HG02973 (cell line): Measurements from ENCODE around the gene TTC22.

Experiments used
- ATAC-seq: cut with Tn5 transposase; IDR thresholded peaks from one replicate; pipeline ENCODE4 v1.9.1; 2021; ENCODE audit warnings: moderate library complexity; ENCODE audit not compliant: unreplicated experiment

TTC22 gene

DNA sequence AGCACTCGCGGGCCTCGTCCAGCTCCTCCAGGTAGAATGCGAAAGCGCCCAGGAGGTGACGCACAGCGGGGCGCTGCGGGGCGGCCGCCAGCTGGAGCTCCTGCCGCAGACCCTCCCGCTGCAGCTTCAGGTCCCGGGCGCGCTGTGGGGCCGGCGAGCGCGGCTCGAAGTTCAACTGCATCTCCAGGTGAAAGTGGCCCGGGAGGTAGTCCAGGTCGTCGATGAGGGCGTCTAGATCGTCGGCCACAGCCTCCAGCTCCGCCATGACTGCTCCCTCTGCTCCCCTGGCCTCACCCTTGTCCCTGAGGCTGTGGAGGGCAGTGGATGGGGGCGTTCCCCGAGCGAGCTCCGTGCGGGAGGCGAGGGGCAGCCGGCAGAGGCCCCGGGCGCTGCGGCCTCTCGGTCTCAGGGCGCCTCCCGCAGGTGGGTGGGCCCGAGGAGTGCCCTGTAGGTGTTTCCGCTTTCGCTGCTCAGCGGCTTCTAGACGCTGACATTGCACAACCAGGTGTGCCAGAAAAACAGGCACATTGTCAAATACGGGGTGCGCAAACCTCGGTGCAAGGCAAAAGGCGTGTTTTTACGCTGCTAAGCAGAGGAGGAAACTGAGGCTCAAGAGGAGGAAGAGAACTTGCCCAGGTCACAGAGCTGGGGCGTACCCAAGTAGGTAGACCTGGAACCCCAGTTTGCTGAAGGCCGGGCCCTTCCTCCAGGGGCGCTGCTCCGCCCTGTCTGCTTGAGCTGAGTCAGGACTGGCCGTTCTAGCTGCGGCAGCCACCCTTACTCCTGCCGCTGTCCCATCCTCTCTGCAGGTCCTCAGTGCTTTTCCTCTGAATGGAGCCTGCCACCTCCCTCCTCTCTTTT, at the start of gene TTC22:
TTC22 (minus strand) TSS at position 425 of the 861 bp plus-strand sequence; CDS start at position 265, 160 bp downstream.
- ATAC-seq = peak; percentile 80

DNA sequence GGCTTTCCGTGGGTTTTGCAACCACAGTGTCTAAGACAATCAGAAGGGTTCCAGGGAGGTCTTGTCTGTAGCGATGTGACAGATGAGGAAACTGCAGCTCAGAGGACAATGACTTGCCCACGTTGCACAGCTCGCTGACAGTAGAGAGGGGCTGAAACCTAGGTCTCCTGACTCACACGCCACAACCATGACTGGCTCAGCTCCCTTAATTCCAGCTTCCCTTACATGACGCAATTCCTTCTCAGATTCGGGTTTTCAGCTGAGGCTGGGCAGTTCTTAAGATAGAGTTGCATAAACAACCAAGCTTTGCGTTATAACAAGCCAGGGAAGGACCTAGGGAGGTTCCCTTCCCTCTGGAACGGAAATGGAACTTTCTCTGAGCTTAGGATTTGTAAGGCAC, 49.6 kb upstream of the TTC22 start:
- no peak for ATAC-seq

DNA sequence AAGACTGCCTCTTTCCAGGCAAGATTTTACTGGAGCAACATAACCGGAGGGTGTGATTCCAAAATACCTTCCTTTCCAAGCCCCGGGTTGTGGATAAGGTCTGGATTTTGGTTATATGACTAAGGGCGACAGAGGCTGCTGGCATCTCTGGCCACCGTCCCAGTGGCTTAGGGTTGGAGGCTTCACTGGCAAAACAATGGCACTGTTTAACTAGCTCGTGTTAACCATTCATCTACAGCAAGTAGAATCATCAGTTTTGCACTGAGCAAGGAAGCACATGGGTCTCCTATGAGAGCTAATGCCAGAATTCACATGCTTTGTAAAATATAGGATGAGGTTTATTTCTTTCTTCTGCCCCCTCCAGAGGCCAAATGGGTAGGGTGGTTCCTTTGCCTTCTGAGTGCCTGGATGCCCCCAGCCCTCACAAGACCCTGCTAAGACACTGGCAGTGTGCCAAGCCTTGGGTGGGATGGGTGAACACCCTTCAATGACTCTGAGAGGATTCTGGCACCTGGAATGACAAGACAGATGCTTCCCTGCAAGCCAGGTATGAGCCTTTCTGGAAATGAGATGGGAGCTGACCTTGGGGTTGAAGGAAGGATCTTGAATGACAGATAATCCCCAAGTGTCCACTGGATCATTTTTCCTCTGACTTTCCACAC, 49.1 kb upstream of the TTC22 start:
- no peak for ATAC-seq

DNA sequence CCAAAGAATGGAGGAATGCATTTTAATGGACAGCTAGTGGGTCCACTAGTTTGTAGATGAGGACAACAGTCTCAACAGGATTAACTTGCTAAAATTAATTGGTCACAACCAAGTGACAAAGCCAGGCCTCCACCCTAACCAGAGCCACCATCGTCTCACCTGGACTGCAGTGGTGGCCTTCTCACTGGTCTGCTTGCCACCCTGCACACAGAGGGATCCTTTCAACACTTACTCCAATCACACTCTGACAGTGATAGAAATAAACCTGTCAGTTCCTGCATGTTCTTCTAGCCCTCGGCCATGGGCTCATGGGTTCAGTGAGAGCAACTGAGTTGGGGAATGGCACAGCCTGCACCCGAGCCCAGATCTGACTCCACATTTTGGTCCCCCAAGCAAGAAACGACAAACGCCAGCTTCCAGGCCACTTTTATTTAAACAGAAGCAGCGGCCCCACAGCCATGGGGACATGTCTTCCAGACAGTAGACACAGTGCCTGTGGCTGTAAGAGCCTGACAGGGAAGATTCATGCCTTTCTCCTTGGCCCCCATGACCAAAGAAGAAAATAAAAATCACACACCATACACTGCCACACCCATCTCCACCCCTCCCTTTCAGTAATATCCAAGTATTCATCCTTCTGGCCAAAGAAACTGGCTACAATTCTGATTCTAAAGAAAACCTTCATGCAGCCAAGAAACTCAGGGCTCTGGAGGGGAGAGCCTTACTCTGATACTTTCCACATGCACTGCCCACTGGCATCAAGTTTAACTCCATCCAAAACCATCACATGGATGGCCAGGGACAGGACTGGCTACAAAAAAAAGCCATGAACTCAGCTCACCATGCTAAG, 48.3 kb upstream of the TTC22 start:
- ATAC-seq = no peak

DNA sequence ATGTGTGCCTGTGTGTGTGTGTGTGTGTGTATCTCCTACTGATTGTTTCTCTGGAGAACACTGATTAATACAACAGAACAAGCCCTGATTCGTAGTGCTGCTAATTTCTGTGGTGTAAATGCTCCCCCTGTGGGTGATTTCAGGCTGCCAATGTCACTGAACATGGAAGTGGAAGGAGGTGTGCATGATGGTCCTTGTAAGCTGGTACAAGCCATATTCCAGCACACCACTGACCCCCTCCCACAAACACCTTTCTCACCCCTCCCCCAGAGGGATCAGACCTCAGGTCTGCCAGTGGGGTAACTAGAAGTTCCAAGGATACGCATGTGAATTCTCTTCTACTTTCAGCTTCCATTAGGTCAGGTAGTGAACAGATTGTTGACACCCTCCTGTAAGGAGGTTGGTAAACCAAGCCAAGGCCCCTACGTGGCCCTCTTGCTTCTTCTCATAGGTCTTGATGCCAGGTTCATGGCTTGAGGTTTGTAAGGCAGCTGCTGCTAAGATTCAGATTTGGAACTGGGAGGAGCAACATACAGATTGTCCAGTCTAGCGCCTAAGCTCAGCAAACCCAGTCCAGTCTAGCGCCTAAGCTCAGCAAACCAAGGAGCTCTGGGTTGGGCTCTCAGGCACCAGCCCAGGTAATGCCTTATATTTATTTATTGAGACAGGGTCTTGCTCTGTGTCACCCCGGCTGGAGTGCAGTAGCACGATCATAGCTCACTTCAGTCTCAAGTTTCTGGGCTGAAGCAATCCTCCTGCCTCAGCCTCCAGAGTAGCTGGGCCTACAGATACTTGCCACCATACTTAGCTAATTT, 47.2 kb upstream of the TTC22 start:
- no peak for ATAC-seq

DNA sequence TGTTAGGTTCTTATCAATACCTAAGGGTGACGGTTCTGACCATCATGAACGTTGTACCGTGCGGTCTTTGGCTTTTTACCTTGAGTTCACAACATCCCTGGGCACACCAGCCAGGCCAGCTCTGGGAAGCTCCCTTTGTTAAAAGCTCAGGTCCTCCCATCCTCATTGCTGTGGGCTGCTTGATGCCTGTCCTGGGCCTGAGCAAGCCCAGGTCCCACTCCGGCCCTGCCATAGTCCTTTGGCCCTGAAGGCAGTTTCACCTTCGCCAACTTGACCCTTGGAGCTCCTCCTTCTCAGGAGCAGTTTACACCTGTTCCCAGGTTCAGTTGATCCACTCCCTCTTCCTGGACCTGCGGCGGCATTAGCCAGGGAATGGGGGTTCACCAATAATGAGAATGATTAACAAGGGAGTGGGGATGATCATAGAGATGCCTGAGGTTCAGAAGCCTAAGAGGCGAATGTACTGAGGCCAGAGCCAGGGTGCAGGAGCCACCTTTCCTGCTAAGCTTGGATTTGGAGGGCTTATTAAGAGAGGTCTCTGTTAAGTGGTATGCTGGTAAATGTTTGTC, 45.7 kb upstream of the TTC22 start:
- no peak for ATAC-seq

DNA sequence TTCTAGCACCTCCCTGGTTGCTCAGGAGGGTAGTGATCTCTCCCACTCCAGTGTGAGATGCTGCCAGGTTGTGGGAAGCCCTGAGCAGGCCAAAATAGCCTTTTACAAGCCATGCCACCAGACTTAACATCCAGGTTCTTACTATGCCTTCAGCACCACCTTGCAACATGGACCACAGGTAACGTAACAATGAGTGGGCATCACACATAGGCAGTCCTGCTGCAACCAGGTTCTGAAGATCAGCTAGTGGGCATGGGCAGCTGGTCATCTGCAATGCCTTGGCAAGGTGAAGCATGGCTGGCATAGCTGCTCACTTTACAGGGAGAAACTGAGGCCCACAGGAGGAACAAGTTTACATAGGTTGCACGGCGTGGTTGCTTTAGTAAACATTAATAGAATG, 45.2 kb upstream of the TTC22 start:
- ATAC-seq = no peak

DNA sequence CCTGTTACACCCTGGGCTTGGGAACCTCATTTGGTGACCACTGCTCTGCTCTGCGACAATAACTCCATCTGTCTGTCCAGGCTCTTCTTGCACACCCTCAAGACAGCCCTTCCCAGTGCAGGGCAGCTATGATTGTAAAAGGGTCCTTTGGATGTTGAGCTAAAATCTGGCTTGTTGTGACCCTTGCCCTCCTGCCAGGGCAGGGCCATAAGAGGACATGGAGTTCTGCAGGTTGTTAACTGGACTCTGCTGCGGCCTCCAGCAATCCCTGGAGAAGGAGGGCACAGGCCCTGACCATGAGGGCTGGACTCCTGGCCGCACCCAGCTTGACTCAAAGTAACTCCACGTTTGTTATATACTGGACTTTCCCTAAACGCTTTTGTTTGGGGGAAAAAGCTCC, 44.6 kb upstream of the TTC22 start:
- ATAC-seq = no peak

DNA sequence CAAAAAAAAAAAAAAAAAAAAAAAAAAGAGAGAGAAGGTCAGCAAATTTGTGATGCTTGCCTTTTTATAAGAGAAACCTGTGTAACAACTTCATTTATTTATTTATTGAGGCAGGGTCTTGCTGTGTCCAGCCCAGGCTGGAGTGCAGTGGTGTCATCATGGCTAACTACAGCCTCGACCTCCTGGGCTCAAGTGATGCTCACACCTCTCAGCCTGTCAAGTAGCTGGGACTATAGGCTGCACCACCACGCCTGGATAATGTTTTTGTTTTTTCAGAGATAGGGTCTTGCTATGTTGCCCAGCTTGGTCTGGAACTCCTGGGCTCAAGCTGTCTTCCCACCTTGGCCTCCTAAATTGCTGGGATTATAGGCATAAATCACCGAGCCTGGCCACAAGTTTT, 43.4 kb upstream of the TTC22 start:
- no peak for ATAC-seq

DNA sequence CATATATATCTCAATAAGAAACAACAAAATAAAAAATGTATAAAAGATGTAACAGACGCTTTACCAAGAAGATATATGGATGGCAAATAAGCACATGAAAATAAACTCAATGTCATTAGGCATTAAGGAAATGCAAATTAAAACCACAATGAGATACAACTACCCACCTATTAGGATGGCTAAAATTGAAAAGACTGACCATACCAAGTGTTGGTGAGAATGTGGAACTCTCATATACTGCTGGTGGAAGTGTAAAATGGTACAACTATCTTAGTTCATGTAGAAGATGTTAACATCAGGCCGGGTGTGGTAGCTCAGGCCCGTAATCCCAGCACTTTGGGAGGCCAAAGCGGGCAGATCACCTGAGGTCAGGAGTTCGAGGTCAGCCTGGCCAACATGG, 42.3 kb upstream of the TTC22 start:
- no peak for ATAC-seq

DNA sequence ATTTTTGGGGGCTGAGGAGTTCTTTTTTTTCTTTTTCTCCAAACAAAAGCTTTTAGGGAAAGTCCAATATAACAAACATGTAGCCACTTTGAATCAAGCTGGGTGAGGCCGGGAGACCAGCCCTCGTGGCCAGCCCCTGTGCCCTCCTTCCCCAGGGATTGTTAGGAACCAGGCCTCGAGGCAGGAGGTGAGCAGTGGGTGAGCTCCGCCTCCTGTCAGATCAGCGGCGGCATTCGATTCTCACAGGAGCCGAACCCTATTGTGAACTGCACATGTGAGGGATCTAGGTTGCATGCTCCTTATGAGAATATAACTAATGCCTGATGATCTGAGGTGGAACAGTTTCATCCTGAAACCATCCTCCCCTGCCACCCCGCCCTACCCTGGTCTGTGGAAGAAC, 41.8 kb upstream of the TTC22 start:
- no peak for ATAC-seq

DNA sequence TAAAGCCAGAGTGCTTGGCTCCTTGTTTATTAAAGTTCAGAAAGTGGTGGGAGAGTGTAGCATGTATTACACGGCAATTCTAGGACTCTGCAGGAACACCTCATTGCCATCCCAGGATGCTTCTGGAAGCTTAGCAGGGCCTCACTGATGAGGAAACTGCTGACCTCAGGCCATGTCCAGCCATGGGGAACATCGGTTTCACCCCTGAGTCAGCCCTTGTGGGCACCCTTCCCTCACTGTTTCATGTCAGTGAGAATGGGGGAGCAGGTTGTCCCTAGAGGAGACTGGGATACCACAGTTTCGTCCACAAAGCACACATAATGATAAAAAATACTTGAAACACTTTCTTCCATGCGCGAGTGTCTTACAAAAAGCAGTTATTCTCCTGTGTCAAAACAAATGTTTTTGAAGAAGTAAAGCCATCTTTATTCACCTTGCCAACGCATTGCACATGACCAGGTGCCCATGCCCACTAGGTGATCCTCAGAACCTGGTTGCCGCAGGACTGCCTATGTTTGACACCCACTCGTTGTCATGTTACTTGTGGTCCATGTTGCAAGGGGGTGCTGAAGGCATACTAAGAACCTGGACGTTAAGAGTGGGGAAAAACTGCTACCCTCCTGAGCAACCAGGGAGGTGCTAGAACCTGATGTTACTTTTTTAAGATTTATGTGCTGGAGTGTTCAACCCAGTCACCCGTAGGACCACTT, 41.2 kb upstream of the TTC22 start:
- ATAC-seq = no peak

DNA sequence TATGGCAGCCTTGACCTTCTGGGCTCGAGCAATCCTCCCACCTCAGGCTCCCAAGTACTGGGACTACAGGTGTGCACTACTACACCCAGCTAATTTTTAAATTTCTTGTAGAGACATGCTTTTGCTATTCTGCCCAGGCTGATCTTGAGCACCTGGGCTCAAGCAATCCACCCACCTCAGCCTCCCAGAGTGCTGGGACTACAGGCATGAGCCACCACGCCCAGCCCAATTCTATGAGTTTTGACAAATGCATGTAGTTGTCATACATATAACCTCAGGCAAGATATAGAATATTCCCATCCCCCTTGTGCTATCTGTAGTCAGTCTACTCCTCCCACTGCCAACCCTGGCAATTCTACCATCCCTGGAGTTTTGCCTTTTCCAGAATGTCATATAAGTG, 38.7 kb upstream of the TTC22 start:
- ATAC-seq = no peak

DNA sequence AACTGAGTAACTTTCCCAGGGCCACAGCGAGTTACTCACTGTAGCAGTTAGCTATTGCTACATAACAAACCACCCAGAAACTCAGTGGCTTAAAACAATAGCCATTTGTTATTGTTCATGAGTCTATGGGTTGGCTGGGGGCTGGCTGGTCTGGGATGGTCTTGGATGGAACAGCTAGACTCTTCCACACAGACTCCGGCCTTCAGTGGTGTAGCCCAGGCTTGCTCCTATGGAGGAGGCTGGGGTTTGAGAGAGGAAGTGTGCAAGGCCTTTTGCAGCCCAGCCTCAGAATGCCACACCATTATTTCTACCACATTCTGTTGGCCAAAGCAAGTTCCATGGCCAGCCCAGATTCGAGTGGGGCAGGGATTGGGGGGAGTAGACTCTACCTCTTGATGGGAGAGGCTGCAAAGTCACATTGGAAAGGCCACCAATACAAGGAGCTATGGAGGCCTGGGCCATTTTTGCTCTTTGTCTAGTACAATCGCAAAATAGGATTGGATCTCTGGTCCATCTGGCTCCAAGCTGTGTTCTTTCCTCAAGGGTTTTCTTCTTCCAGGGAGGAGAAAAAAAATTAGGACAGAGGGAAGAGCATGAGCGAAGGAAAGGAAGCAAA, 37.5 kb upstream of the TTC22 start:
- no peak for ATAC-seq

DNA sequence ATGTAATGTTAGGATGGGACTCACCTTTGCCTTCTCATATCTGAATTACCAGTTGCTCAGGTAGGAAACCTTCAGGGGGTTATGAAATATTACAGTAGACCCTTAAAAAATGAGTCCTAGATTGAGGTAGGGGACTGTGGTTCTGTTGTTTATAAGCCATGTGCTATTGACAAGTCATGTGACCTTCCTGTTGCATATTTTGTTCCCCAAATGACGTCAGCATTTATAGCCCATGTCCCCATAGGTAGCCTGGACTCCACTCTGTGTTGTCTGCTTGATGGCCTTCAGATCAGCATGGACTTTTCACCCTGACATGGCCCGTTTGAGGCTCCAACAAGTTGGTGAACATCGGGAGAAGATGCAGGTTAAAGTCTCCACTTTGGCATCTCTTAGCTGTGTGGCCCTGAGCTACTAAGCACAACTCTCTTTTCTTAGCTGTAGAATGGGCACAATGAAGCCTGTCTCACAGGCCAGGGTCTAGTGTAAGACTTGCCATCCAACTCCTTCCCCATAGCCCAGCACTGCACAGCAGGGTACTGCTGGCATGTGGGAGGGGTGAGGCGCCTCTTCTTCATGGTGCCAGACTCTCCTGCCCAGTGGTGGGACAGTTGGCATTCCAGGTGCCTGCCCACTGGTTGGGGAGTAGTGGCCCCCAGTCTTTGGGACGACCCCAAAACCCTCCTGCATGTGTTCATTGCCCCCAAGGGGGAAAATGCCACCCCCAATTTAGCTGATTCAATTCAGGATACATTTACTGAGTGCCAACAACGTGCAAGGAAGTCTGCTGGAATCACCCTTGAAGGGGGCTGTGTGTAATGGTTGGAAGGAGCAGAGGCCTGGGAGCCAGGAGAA, 36.1 kb upstream of the TTC22 start:
- no peak for ATAC-seq

DNA sequence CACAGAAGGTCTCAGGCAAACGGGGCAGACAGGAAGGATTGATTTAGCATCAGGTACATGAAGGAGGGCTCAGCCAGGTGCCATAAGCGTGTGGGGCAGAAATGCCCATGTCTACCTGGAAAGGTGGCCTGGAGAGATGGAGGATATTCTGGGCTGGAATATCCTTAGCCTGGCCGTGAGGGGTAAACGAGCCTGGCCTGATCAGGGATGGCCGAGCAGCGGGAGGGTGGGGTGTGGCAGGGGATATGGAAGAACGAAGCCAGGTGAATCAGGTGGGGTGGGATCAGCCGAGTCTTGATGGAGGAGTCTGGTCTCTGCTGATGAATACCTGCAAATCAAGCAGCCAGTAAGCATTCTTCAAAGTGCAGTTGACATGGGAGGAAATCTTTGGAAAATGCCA, 35.5 kb upstream of the TTC22 start:
- ATAC-seq = no peak

DNA sequence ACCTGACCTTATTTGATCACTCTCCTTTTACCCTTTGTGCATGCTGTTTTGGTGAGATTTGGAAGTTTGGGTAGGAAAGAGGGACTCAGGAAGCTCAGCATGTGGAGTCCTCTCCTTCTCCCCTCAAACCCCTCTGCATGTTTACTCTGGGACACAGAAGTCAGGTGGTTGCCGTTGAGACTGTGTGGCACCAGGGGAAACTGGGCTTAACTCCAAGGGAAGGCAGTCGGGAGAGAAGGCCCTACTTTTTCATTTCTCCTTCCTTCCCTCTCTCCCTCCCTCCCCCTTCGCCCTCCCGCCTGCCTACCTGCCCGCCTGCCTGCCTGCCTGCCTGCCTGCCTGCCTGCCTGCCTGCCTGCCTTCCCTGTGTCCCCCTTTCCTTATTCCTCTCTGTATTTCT, 34.8 kb upstream of the TTC22 start:
- no peak for ATAC-seq

DNA sequence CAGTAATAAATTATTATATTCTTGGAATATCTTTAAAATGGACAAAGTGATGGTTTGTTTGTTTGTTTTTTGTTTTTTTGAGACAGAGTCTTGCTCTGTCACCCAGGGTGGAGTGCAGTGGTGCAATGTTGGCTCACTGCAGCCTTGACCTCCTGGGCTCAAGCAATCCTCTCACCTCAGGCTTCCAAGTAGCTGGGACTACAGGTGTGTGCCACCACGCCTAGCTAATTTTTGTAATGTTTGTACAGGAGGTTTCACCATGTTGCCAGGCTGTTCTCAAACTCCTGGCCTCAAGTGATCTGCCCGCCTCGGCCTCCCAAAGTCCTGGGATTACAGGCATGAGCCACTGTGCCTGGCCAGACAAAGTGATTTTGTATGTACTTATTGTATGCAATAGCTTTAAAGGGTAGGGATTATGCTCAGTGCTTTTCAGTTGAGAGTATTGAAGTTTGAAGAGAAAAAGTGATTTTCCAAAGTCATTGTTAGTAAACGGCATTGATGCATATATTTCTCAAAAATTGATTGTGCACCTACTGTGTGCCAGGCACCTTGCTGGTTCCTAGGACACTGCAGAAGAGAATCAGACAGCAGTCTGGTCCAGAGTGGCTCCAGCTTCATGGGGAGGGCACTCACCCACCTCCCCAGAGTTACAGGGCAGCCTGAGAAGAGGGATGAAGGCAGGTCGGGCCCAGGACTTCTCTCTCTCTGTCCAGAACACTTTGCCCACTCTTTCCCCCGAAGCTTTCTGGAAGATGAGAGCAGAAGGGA, 34.2 kb upstream of the TTC22 start:
- ATAC-seq = no peak
